GM12872 (cell line): ENCODE data around the gene TAF3.

Experiments
- CTCF ChIP-seq: IDR thresholded peaks from 3 replicates; pipeline ENCODE4 v1.5.1; 2011; ENCODE audit warnings: low read depth, mild to moderate bottlenecking, low read length, moderate library complexity; ENCODE audit not compliant: insufficient read depth

Gene TAF3

DNA sequence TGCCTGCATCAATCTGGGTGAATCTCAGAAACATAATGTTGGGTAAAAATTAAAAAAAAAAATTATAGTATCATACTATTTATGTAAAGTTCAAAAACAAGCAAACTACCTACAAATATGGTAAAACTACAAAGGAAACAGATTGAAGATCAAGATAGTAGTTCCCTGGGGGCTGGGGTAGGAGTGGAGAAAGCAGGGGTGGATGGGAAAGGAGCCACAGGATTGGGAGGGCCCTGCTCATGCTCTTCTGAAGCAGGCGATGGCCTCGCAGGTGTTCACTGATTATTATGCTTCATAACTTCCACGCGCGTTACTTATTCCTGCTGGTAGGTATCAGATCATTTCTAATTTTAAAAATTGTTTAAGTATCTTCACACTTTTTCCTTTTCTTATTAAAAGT lies 140.1 kb downstream of the TAF3 start:
- TF ChIP-seq CTCF: no peak

DNA sequence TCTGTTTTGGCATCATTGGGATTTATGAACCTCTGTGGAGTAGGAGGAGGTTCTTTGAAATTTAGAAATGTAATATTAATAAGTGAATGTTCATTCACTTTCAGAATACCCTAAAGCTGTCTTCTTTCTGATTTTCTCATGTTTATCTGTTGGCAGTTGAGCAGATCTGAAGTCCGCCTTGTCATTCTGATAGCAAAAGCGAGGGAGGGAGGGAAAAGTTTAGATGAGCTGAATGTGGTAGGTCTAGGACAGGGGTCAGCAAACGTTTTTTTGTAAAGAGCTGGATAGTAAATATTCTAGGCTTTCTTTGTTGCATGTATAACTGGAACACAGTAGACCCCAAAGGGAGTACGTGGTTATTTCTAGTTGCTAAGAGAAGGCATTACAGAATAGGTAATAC lies 141.8 kb downstream of the TAF3 start:
- TF ChIP-seq CTCF: no peak

- TF ChIP-seq CTCF: no peak
Observed at GRCh38 chr10:7962592-7962991, 144.3 kb downstream of the TAF3 start.

DNA sequence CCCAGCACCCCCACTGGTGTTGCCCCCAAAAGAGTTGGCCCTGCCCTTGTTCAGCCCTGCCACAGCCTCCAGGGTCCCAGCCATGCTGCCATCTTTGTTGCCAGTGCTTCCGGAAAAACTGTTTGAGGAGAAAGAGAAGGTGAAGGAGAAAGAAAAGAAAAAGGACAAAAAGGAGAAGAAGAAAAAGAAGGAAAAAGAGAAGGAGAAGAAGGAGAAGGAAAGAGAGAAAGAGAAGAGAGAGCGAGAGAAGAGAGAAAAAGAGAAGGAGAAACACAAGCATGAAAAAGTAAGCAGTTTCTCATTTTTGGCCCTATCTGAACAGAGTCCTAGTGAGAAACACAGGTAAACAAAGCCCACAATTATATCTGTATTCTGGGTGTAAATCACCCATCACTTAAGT lies 147.2 kb downstream of the TAF3 start:
- TF ChIP-seq CTCF: no peak

- TF ChIP-seq CTCF: no peak
Observed at GRCh38 chr10:7967035-7967434, 148.7 kb downstream of the TAF3 start.

DNA sequence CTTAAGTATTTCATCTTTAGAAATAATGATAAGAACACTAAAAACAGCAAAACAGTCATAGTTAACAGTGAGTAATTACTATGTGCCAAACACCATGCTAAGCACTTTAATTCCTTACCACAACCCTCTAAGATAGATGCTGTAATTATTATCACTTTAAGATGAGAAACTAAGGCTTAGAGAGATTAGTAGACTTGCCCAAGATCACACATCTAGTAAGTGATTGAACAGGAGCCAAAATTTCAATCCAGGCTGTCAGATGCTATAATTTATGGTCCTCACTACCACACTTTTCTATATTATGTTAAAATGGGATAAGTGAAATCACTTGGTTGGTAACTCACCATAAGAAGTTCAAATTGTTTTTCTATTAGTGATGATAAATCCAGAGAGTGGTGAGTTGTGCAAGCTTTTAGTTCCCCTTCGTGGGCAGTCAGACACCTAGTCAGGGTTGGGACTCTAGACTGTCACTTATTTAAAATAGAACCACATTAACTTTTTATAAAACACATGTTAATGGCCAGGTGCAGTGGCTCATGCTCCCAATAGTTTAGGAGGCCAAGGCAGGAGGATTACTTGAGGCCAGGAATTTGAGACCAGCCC lies 150.3 kb downstream of the TAF3 start:
- no peak for TF ChIP-seq CTCF

DNA sequence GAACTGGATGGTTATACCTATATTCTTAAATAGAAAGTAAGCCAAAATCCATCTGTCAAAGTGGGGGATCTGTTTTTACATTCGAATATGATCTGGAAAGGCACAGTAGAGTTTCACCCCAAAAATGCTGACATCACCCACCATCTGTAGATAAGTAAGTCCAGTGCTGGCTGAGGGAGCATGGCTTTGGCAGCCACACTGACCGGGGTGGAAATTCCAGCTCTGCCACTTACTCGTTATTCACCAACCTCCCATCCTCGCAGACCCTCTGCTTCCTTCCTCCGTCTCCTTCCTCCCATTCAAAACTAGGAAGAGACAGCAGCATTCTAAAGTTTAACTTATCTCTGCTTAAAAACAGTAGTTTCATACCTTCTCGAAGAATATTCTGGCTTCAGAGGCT lies 151.3 kb downstream of the TAF3 start:
- no peak for TF ChIP-seq CTCF
